H1 (cell line): ENCODE results near the gene TARS2. TPM values are rescaled to one million over a fixed set of nuclear protein-coding genes. Genes with fewer than 3 reads are reported as not detected.

ENCODE experiments used
- CTCF ChIA-PET: fragments of 300-600 bp; sonication (Branson Sonifier 250); formaldehyde crosslinking; loops from one replicate; lab custom pipeline; 2021; ENCODE audit not compliant: partially characterized antibody; lab: Charles Lee
- POLR2A ChIA-PET: fragments of 300-600 bp; sonication (Branson Sonifier 250); formaldehyde crosslinking; loops from one replicate; lab custom pipeline; 2021; ENCODE audit warnings: inconsistent platforms; ENCODE audit not compliant: partially characterized antibody; lab: Charles Lee
- DNase-seq, 2 experiments: peaks; one replicate each; pipeline versions ENCODE4 v3.0.0 to v3.0.0-alpha.2; 2010 to 2022; ENCODE audit warnings: low spot score in 2 of 2, low read depth in 1 of 2, mixed read lengths in 1 of 2
- FAIRE-seq: peaks from 2 replicates; lab custom pipeline; 2011; peaks lifted over from hg19 to GRCh38; lab: Jason Lieb, UNC
- H2AFZ ChIP-seq: 2 replicates; pipeline ENCODE4 v1.8.1; 2012; ENCODE audit warnings: low read length, inconsistent platforms
- H2AK5ac ChIP-seq: 2 replicates; pipeline ENCODE4 v1.6.1; 2013; ENCODE audit warnings: low read depth, low read length
- H2BK120ac ChIP-seq: replicated peaks from 2 replicates; pipeline ENCODE3; 2013; ENCODE audit warnings: low read depth, low read length, inconsistent platforms
- H2BK12ac ChIP-seq: 2 replicates; pipeline ENCODE4 v1.6.1; 2013; ENCODE audit warnings: low read depth, low read length
- H2BK15ac ChIP-seq: 2 replicates; pipeline ENCODE4 v1.6.1; 2013; ENCODE audit warnings: low read length
- H2BK20ac ChIP-seq: 2 replicates; pipeline ENCODE4 v1.6.1; 2013; ENCODE audit warnings: low read length
- H2BK5ac ChIP-seq: 2 replicates; pipeline ENCODE4 v1.6.1; 2013; ENCODE audit warnings: low read depth, low read length
- H3K14ac ChIP-seq: 2 replicates; pipeline ENCODE4 v1.6.1; 2013; ENCODE audit warnings: inconsistent platforms; ENCODE audit not compliant: insufficient read length
- H3K18ac ChIP-seq: 2 replicates; pipeline ENCODE4 v1.6.1; 2013; ENCODE audit warnings: low read length; ENCODE audit errors: extremely low read depth
- H3K23ac ChIP-seq: 2 replicates; pipeline ENCODE4 v1.6.1; 2013; ENCODE audit warnings: inconsistent platforms; ENCODE audit not compliant: insufficient read length
- H3K23me2 ChIP-seq: 2 replicates; pipeline ENCODE4 v1.6.1; 2013; ENCODE audit warnings: low read depth, low read length
- H3K27ac ChIP-seq: 2 replicates; pipeline ENCODE4 v1.6.1; 2011; ENCODE audit warnings: low read depth, low read length, inconsistent platforms
- H3K27me3 ChIP-seq, 4 experiments: replicated peaks in 1 of 4; 1 replicate in 1 of 4; 2 replicates in 3 of 4; pipeline versions ENCODE4 v1.6.1 to v1.8.1; 2011 to 2013; ENCODE audit warnings: low read length in 3 of 4, mild to moderate bottlenecking in 3 of 4, inconsistent platforms in 2 of 4, mixed read lengths in 2 of 4, moderate library complexity in 1 of 4; ENCODE audit not compliant: control insufficient read depth in 3 of 4, insufficient read depth in 3 of 4; ENCODE audit errors: extremely low read depth in 1 of 4
- H3K36me3 ChIP-seq, 4 experiments: 2 replicates each; pipeline versions ENCODE4 v1.6.1 to v1.8.1; 2011 to 2013; ENCODE audit warnings: mild to moderate bottlenecking in 4 of 4, low read length in 3 of 4, moderate library complexity in 2 of 4, control low read depth in 1 of 4, inconsistent platforms in 1 of 4; ENCODE audit not compliant: insufficient read depth in 4 of 4, control insufficient read depth in 2 of 4
- H3K4ac ChIP-seq: replicated peaks from 2 replicates; pipeline ENCODE3; 2013; ENCODE audit warnings: low read length, low read depth, mixed read lengths, inconsistent platforms; ENCODE audit not compliant: insufficient read length
- H3K4me1 ChIP-seq, 4 experiments: replicated peaks in 1 of 4; 1 replicate in 1 of 4; 2 replicates in 3 of 4; pipeline versions ENCODE4 v1.6.1 to v1.8.1; 2011 to 2013; ENCODE audit warnings: low read length in 3 of 4, inconsistent platforms in 2 of 4, mixed read lengths in 1 of 4; ENCODE audit not compliant: insufficient read depth in 4 of 4, control insufficient read depth in 3 of 4
- H3K4me2 ChIP-seq, 2 experiments: 2 replicates each; pipeline versions ENCODE4 v1.6.1 to v1.8.1; 2011 to 2013; ENCODE audit warnings: low read depth in 2 of 2, low read length in 2 of 2, control low read depth in 1 of 2, inconsistent platforms in 1 of 2, mild to moderate bottlenecking in 1 of 2; ENCODE audit not compliant: insufficient read depth in 1 of 2
- H3K4me3 ChIP-seq, 4 experiments: fragments of 200-600, 300-600 bp in 1 of 4; sonication (generic), shearing (Covaris generic), sonication (Bioruptor Twin) in 1 of 4; 2 replicates each; pipeline versions ENCODE4 v1.5.1 to v1.8.1; 2011 to 2016; ENCODE audit warnings: low read length in 4 of 4, low read depth in 3 of 4, control low read depth in 2 of 4, inconsistent platforms in 2 of 4, mild to moderate bottlenecking in 2 of 4, mixed read lengths in 1 of 4, moderate library complexity in 1 of 4; ENCODE audit not compliant: insufficient read depth in 2 of 4; ENCODE audit errors: extremely low read depth in 1 of 4
- H3K56ac ChIP-seq: replicated peaks from 2 replicates; pipeline ENCODE3; 2013; ENCODE audit warnings: low read depth, mild to moderate bottlenecking, mixed read lengths, low read length, inconsistent platforms; ENCODE audit not compliant: insufficient read length
- H3K79me1 ChIP-seq: 2 replicates; pipeline ENCODE4 v1.6.1; 2013; ENCODE audit warnings: low read depth, low read length, control low read depth
- H3K79me2 ChIP-seq, 2 experiments: 2 replicates each; pipeline versions ENCODE4 v1.6.1 to v1.8.1; 2012 to 2013; ENCODE audit warnings: low read length in 2 of 2, mild to moderate bottlenecking in 2 of 2, inconsistent platforms in 1 of 2; ENCODE audit not compliant: insufficient read depth in 2 of 2, control insufficient read depth in 1 of 2
- H3K9ac ChIP-seq, 4 experiments: replicated peaks in 1 of 4; 1 replicate in 1 of 4; 2 replicates in 3 of 4; pipeline versions ENCODE4 v1.6.1 to v1.8.1; 2011 to 2013; ENCODE audit warnings: low read depth in 3 of 4, low read length in 3 of 4, control low read depth in 2 of 4, mild to moderate bottlenecking in 2 of 4, moderate library complexity in 2 of 4, inconsistent platforms in 1 of 4; ENCODE audit errors: extremely low read depth in 1 of 4
- H3K9me3 ChIP-seq, 2 experiments: 2 replicates each; pipeline versions ENCODE4 v1.6.1 to v1.8.1; 2012 to 2013; ENCODE audit warnings: mild to moderate bottlenecking in 2 of 2, moderate library complexity in 2 of 2, control low read depth in 1 of 2, inconsistent platforms in 1 of 2, low read depth in 1 of 2, low read length in 1 of 2, mixed read lengths in 1 of 2; ENCODE audit not compliant: insufficient read depth in 2 of 2
- H4K20me1 ChIP-seq, 2 experiments: replicated peaks in 1 of 2; 2 replicates each; pipeline versions ENCODE3 to v1.8.1; 2011 to 2013; ENCODE audit warnings: inconsistent platforms in 2 of 2, low read length in 2 of 2, mild to moderate bottlenecking in 1 of 2; ENCODE audit not compliant: insufficient read depth in 2 of 2, control insufficient read depth in 1 of 2
- H4K5ac ChIP-seq: 2 replicates; pipeline ENCODE4 v1.6.1; 2013; ENCODE audit warnings: low read length, low read depth, mixed read lengths, inconsistent platforms; ENCODE audit not compliant: insufficient read length
- H4K8ac ChIP-seq: 2 replicates; pipeline ENCODE4 v1.8.0; 2013; ENCODE audit warnings: mild to moderate bottlenecking, moderate library complexity, low read length, inconsistent platforms; ENCODE audit not compliant: insufficient read depth; ENCODE audit errors: extremely low read depth
- H4K91ac ChIP-seq: replicated peaks from 2 replicates; pipeline ENCODE3; 2013; ENCODE audit warnings: low read length, mixed read lengths, inconsistent platforms; ENCODE audit not compliant: insufficient read length
- CHD1 ChIP-seq: IDR thresholded peaks from 2 replicates; pipeline ENCODE4 v1.6.1; 2012; ENCODE audit warnings: low read depth, low read length, improper control_type of control experiment
- CTBP2 ChIP-seq: IDR thresholded peaks from 2 replicates; pipeline ENCODE4 v1.7.0; 2011; ENCODE audit warnings: borderline replicate concordance, mild to moderate bottlenecking, moderate library complexity, mixed read lengths, low read length; ENCODE audit not compliant: insufficient read depth, insufficient read length
- NRF1 ChIP-seq: IDR thresholded peaks from 2 replicates; pipeline ENCODE4 v1.6.1; 2011; ENCODE audit warnings: mild to moderate bottlenecking, low read depth, low read length, improper control_type of control experiment
- PHF8 ChIP-seq: fragments of 200-600 bp; sonication (generic); conservative IDR thresholded peaks from 2 replicates; pipeline ENCODE4 v1.7.1; 2012; ENCODE audit warnings: low read depth, mild to moderate bottlenecking, inconsistent platforms, low read length, moderate library complexity
- POLR2AphosphoS5 ChIP-seq: IDR thresholded peaks from 2 replicates; pipeline ENCODE4 v1.6.1; 2011; ENCODE audit warnings: low read depth, low read length
- SP4 ChIP-seq: IDR thresholded peaks from 2 replicates; pipeline ENCODE4 v1.6.1; 2012; ENCODE audit warnings: low read length, inconsistent platforms
- SRF ChIP-seq: IDR thresholded peaks from 2 replicates; pipeline ENCODE4 v1.6.1; 2011; ENCODE audit warnings: mild to moderate bottlenecking, low read depth, low read length, moderate library complexity
- polyA plus RNA-seq, 7 experiments: library from polyadenylated mRNA; depleted of rRNA in 3 of 7; stranded (reverse) in 5 of 7; unstranded in 2 of 7; fragments of >200 nt in 5 of 7; fragments of 200-250 nt in 2 of 7; gene quantifications; 1 replicate in 5 of 7; 2 replicates in 1 of 7; 4 replicates in 1 of 7; pipeline versions ENCODE4 v1.2.1 to v1.2.3, GENCODE V29; 2011 to 2013; ENCODE audit warnings: missing spikeins in 2 of 7, mixed read lengths in 2 of 7
- total RNA-seq: library from RNA; stranded (reverse); fragmentation: NEBNext Ultra II Directional; extraction: Animal tissue kit (Norgen Biotek cat#: 25700); gene quantifications from 2 replicates; pipeline ENCODE4 v1.2.1, GENCODE V29; 2021

Gene TARS2
- total and polyA plus RNA-seq, 2 of the 8 experiments (the other 6 are each of a cell fraction or from before 2014, with no cell fraction given), result 38.9 to 39.1 TPM

DNA sequence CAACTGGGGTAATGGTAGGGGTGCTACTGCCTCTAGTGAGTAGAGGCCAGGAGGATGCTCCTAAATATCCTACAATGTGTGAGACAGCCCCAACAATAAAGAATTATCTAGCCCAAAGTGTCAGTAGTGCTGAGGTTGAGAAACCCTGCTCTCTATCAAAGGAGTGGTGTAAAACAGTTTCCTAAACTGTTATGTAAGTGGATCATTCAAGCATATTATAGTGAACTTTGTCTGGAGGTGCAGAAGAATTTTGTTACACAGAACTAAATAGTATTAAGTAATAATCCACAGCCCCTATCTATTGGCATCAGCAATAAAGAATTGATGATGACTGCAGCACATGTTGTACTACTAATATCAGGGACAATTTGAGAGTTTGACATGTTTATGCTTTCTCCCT lies 20.3 kb upstream of the TARS2 start:
- POLR2A ChIA-PET, result no interaction called here

More for the DNA sequence above, 20.3 kb upstream of the TARS2 start:
- Histone ChIP-seq H4K91ac (no peak overlapping the region), H3K56ac (no peak overlapping the region), H3K14ac (no peak overlapping the region), H2BK120ac (no peak overlapping the region), H3K27me3 (no peaks in the 10 kb centered on the region), H2AK5ac (no peak overlapping the region), H3K4me2 (no peak overlapping the region), H3K9ac (no peak overlapping the region), H3K9me3 (no peaks in the 10 kb centered on the region), H4K8ac (no peak overlapping the region), H3K18ac (no peak overlapping the region), H3K23ac (no peak overlapping the region), H3K4ac (no peak overlapping the region), H3K27ac (no peak overlapping the region), H4K5ac (no peak overlapping the region), H2BK12ac (no peak overlapping the region), H3K79me2 (no peaks in the 10 kb centered on the region), H3K4me3 (no peak overlapping the region), H2BK20ac (no peak overlapping the region), H3K4me1 (peaks cover 0 to under 1% (median 0%) of the 10 kb centered on the region in 4 experiments; a peak in 3 of 7 replicates), H4K20me1 (peaks cover 0 to 1% of the 10 kb centered on the region in 2 experiments), H3K79me1 (no peaks in the 10 kb centered on the region), H2BK15ac (no peak overlapping the region), H2BK5ac (no peak overlapping the region), H3K36me3 (peaks cover 19 to 42% (median 27%) of the 10 kb centered on the region in 4 experiments), H2AFZ (no peak overlapping the region), H3K23me2 (no peaks in the 10 kb centered on the region)
- DNase-seq (no peak), FAIRE-seq (no peak)
- no peak for TF ChIP-seq CHD1
- TF ChIP-seq CTBP2, result no peak
- no peak for TF ChIP-seq SP4
- no peak for TF ChIP-seq PHF8
- no peak for TF ChIP-seq NRF1
- TF ChIP-seq POLR2AphosphoS5, result no peak
- no peak for TF ChIP-seq SRF
- CTCF ChIA-PET, result no interaction called here
